K562 (cell line): ENCODE data around the gene ZNF8. TPM values are rescaled to one million over a fixed set of nuclear protein-coding genes. Genes with fewer than 3 reads are reported as not detected.

Experiments
- CTBP1 ChIP-seq: fragments of 450-650 bp; IDR thresholded peaks from 2 replicates; pipeline ENCODE4 v1.6.1; 2016; ENCODE audit warnings: borderline replicate concordance
- RAD51 ChIP-seq: fragments of 450-650 bp; IDR thresholded peaks from 2 replicates; pipeline ENCODE4 v1.7.1; 2016; ENCODE audit warnings: low read depth, mild to moderate bottlenecking, borderline replicate concordance
- TARDBP ChIP-seq: fragments of 450-650 bp; IDR thresholded peaks from 2 replicates; pipeline ENCODE4 v1.6.1; 2016
- polyA plus RNA-seq, 8 experiments: library from polyadenylated mRNA; depleted of rRNA in 4 of 8; stranded (reverse) in 5 of 8; unstranded in 3 of 8; fragments of >200 nt; fragmentation: Nextera tagmentation in 2 of 8; fragmentation: Illumina TruSeq in 1 of 8; extraction: Ambion mirVana in 2 of 8; extraction: Trizol in 1 of 8; gene quantifications; 2 replicates each; pipeline versions ENCODE4 v1.2.1 to v1.2.3, GENCODE V29; 2011 to 2014; ENCODE audit warnings: inconsistent platforms in 1 of 8, missing spikeins in 1 of 8
- total RNA-seq, 7 experiments: library from RNA; depleted of rRNA in 6 of 7; stranded (reverse); fragments of >200 nt in 6 of 7; fragmentation: Illumina TruSeq in 2 of 7; extraction: Trizol in 2 of 7; gene quantifications; 2 replicates each; pipeline versions ENCODE4 v1.2.1 to v1.2.3, GENCODE V29; 2011 to 2021; ENCODE audit warnings: low replicate concordance in 1 of 7
- TF ChIP-seq, protein P1 (sequence below): sonication (generic); formaldehyde crosslinking; IDR thresholded peaks from 2 replicates; pipeline ENCODE4 v1.5.0; 2020; ENCODE audit warnings: missing genetic modification reagents
- TF ChIP-seq, protein P2 (sequence below): sonication (generic); formaldehyde crosslinking; IDR thresholded peaks from 2 replicates; pipeline ENCODE4 v1.8.0; 2022; ENCODE audit warnings: mild to moderate bottlenecking, low read depth, missing genetic modification reagents
- TF ChIP-seq, protein P3 (sequence below): fragments of 450-650 bp; IDR thresholded peaks from 2 replicates; pipeline ENCODE4 v1.6.1; 2016; ENCODE audit warnings: missing biosample characterization, missing genetic modification characterization
- TF ChIP-seq, protein P4 (sequence below): fragments of 450-650 bp; IDR thresholded peaks from 2 replicates; pipeline ENCODE4 v1.6.1; 2016; ENCODE audit warnings: low read depth, mild to moderate bottlenecking, moderate library complexity
- TF ChIP-seq, protein P5 (sequence below): sonication (generic); formaldehyde crosslinking; IDR thresholded peaks from 2 replicates; pipeline ENCODE4 v1.8.0; 2023; ENCODE audit warnings: mild to moderate bottlenecking, missing genetic modification reagents

ZNF8 gene
- total and polyA plus RNA-seq, 9 of the 15 experiments (the other 6 are each of a cell fraction or from before 2014, with no cell fraction given) = 0.71 to 7.7 (median 4.7) TPM

DNA sequence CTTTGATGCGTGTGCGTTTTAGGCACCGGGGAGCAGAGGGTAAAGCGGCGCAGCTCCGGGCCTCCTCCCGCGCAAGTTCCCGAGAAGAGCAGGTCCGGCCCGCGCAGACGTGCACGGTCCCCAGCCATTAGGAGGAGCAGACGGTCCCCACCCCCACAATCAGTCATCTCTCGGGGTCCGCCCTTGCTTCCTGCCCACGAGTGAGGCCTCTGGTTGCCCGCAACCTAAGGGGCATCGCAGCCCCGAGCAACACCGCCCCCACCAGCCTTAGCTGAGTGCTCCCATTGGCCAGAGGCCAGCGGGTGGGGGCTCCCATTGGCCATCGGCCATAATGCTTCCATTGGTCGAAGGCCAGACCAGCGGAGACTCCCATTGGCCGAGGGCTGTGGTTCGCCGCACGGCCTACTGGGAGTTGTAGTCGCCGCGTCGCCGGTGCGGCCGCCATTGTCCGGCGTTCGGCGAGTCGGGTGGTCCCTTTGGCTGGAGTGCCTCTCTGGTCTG, at the start of gene ZNF8 (continued):
- TF ChIP-seq, protein P1, sequence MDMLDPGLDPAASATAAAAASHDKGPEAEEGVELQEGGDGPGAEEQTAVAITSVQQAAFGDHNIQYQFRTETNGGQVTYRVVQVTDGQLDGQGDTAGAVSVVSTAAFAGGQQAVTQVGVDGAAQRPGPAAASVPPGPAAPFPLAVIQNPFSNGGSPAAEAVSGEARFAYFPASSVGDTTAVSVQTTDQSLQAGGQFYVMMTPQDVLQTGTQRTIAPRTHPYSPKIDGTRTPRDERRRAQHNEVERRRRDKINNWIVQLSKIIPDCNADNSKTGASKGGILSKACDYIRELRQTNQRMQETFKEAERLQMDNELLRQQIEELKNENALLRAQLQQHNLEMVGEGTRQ (CRISPR knock-in tag) = no peak
- TF ChIP-seq RAD51 = no peak
- TF ChIP-seq, protein P2, sequence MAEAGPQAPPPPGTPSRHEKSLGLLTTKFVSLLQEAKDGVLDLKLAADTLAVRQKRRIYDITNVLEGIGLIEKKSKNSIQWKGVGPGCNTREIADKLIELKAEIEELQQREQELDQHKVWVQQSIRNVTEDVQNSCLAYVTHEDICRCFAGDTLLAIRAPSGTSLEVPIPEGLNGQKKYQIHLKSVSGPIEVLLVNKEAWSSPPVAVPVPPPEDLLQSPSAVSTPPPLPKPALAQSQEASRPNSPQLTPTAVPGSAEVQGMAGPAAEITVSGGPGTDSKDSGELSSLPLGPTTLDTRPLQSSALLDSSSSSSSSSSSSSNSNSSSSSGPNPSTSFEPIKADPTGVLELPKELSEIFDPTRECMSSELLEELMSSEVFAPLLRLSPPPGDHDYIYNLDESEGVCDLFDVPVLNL = no peak
- TF ChIP-seq, protein P3, sequence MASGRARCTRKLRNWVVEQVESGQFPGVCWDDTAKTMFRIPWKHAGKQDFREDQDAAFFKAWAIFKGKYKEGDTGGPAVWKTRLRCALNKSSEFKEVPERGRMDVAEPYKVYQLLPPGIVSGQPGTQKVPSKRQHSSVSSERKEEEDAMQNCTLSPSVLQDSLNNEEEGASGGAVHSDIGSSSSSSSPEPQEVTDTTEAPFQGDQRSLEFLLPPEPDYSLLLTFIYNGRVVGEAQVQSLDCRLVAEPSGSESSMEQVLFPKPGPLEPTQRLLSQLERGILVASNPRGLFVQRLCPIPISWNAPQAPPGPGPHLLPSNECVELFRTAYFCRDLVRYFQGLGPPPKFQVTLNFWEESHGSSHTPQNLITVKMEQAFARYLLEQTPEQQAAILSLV = no peak
- TF ChIP-seq, protein P4, sequence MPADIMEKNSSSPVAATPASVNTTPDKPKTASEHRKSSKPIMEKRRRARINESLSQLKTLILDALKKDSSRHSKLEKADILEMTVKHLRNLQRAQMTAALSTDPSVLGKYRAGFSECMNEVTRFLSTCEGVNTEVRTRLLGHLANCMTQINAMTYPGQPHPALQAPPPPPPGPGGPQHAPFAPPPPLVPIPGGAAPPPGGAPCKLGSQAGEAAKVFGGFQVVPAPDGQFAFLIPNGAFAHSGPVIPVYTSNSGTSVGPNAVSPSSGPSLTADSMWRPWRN = no peak
- TF ChIP-seq TARDBP = 0 out of 2 replicates have a peak, but pooled peaks have one; percentile 38
- TF ChIP-seq CTBP1 = peak; percentile 89
- TF ChIP-seq, protein P5, sequence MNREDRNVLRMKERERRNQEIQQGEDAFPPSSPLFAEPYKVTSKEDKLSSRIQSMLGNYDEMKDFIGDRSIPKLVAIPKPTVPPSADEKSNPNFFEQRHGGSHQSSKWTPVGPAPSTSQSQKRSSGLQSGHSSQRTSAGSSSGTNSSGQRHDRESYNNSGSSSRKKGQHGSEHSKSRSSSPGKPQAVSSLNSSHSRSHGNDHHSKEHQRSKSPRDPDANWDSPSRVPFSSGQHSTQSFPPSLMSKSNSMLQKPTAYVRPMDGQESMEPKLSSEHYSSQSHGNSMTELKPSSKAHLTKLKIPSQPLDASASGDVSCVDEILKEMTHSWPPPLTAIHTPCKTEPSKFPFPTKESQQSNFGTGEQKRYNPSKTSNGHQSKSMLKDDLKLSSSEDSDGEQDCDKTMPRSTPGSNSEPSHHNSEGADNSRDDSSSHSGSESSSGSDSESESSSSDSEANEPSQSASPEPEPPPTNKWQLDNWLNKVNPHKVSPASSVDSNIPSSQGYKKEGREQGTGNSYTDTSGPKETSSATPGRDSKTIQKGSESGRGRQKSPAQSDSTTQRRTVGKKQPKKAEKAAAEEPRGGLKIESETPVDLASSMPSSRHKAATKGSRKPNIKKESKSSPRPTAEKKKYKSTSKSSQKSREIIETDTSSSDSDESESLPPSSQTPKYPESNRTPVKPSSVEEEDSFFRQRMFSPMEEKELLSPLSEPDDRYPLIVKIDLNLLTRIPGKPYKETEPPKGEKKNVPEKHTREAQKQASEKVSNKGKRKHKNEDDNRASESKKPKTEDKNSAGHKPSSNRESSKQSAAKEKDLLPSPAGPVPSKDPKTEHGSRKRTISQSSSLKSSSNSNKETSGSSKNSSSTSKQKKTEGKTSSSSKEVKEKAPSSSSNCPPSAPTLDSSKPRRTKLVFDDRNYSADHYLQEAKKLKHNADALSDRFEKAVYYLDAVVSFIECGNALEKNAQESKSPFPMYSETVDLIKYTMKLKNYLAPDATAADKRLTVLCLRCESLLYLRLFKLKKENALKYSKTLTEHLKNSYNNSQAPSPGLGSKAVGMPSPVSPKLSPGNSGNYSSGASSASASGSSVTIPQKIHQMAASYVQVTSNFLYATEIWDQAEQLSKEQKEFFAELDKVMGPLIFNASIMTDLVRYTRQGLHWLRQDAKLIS (CRISPR knock-in tag) = 0 out of 2 replicates have a peak, but pooled peaks have one; percentile 2
